Left ventricle myocardium inferior (tissue), 1 donor: ENCODE data around the gene MBNL2. TPM values are rescaled to one million over a fixed set of nuclear protein-coding genes. Genes with fewer than 3 reads are reported as not detected.
A peak's percentile ranks its signal among the peaks of the same experiment; 100 is the strongest.

Experiments used
- DNase-seq: peaks from one replicate; pipeline ENCODE4 v3.0.0-alpha.2; 2020
- H3K27ac ChIP-seq: fragments of 200-600 bp; replicated peaks from 2 replicates; pipeline ENCODE4 v1.8.0; 2021
- H3K27me3 ChIP-seq: fragments of 200-600 bp; 2 replicates; pipeline ENCODE4 v1.8.0; 2021; ENCODE audit warnings: low read depth
- H3K36me3 ChIP-seq: fragments of 200-600 bp; 2 replicates; pipeline ENCODE4 v1.8.0; 2021
- H3K4me1 ChIP-seq: fragments of 200-600 bp; 2 replicates; pipeline ENCODE4 v1.8.0; 2021
- H3K4me3 ChIP-seq: fragments of 200-600 bp; 2 replicates; pipeline ENCODE4 v1.8.0; 2021; ENCODE audit warnings: mild to moderate bottlenecking, moderate library complexity
- H3K9me3 ChIP-seq: fragments of 200-600 bp; replicated peaks from 2 replicates; pipeline ENCODE4 v1.8.0; 2021
- CTCF ChIP-seq: fragments of 200-600 bp; IDR thresholded peaks from 2 replicates; pipeline ENCODE4 v1.8.0; 2021; ENCODE audit warnings: antibody characterized with exemption, mild to moderate bottlenecking, borderline replicate concordance
- intact Hi-C: fragments of 100-400 bp; cut with micrococcal nuclease; formaldehyde crosslinking; loops from one replicate; pipeline ENCODE4 v1.11.0; 2022
- total RNA-seq: library from RNA; stranded (reverse); fragmentation: NEBNext Ultra II Directional; extraction: Animal tissue kit (Norgen Biotek cat#: 25700); gene quantifications from one replicate; pipeline ENCODE4 v1.2.1, GENCODE V29; 2021
- donor health status: DM: no; HTN: yes; CAD: no; lungs with severe emphysema.

The MBNL2 gene
- total RNA-seq, 1 donor from 2014 or later, result 76.5 TPM

GRCh38 chr13:97243915-97244781, 22.0 kb downstream of the MBNL2 start:
- H3K4me3 ChIP-seq, result peak overlapping the region; percentile 28

GRCh38 chr13:97245011-97245410, 22.9 kb downstream of the MBNL2 start:
- intact Hi-C loops, result no loop called here
- Histone ChIP-seq H3K4me1 (peaks cover 100% of the 10 kb centered on the region), H3K36me3 (no peaks in the 10 kb centered on the region), H3K9me3 (no peaks in the 10 kb centered on the region), H3K27me3 (no peaks in the 10 kb centered on the region), H3K4me3 (no peak overlapping the region), H3K27ac (peak overlapping the region; percentile 85)
- TF ChIP-seq CTCF, result no peak
- no peak for DNase-seq

More at GRCh38 chr13:97243915-97244781, 22.0 kb downstream of the MBNL2 start:
- no peak for TF ChIP-seq CTCF
- intact Hi-C loops, result no loop called here
- Histone ChIP-seq H3K27ac (peak overlapping the region; percentile 85), H3K9me3 (no peaks in the 10 kb centered on the region), H3K36me3 (no peaks in the 10 kb centered on the region), H3K27me3 (no peaks in the 10 kb centered on the region), H3K4me1 (peaks cover 100% of the 10 kb centered on the region)
- no peak for DNase-seq

GRCh38 chr13:97246596-97247158, 24.5 kb downstream of the MBNL2 start:
- Histone ChIP-seq H3K4me1 (peaks cover 99% of the 10 kb centered on the region), H3K4me3 (peak overlapping the region; percentile 49), H3K36me3 (no peaks in the 10 kb centered on the region), H3K9me3 (no peaks in the 10 kb centered on the region), H3K27ac (peak overlapping the region; percentile 85), H3K27me3 (no peaks in the 10 kb centered on the region)
- intact Hi-C loops, result no loop called here
- TF ChIP-seq CTCF, result no peak
- DNase-seq, result no peak

- Histone ChIP-seq H3K36me3 (no peaks in the 10 kb centered on the region), H3K27ac (peak overlapping the region; percentile 85), H3K27me3 (no peaks in the 10 kb centered on the region), H3K4me3 (no peak overlapping the region), H3K9me3 (no peaks in the 10 kb centered on the region), H3K4me1 (peaks cover 90% of the 10 kb centered on the region)
- no peak for DNase-seq
- TF ChIP-seq CTCF, result no peak
- intact Hi-C loops, result no loop called here
Measured at GRCh38 chr13:97248243-97248642, 26.1 kb downstream of the MBNL2 start.

GRCh38 chr13:97249093-97249795, 27.1 kb downstream of the MBNL2 start:
- Histone ChIP-seq H3K27ac (peak overlapping the region; percentile 85), H3K36me3 (no peaks in the 10 kb centered on the region), H3K9me3 (no peaks in the 10 kb centered on the region), H3K27me3 (no peaks in the 10 kb centered on the region), H3K4me3 (peak overlapping the region; percentile 15), H3K4me1 (peaks cover 88% of the 10 kb centered on the region)
- no peak for DNase-seq
- no peak for TF ChIP-seq CTCF
- intact Hi-C loops, result no loop called here
